Liver (tissue), 9 donors: ENCODE measurements around the gene PSMB10. TPM values are rescaled to one million over a fixed set of nuclear protein-coding genes. Genes with fewer than 3 reads are reported as not detected.

ENCODE experiments used
- DNase-seq: peaks from one replicate; pipeline ENCODE4 v3.0.0-alpha.2; 2017; ENCODE audit warnings: low spot score
- H3K27ac ChIP-seq, 2 donors: one replicate each; pipeline ENCODE4 v1.7.0; 2013; ENCODE audit warnings: inconsistent platforms in 2 of 2, low read length in 2 of 2, control low read depth in 1 of 2, low read depth in 1 of 2, mild to moderate bottlenecking in 1 of 2
- H3K27me3 ChIP-seq, 4 donors: one replicate each; pipeline versions ENCODE4 v1.6.1 to v1.7.0; 2013; ENCODE audit warnings: low read length in 3 of 4, inconsistent platforms in 1 of 4, mild to moderate bottlenecking in 1 of 4, moderate library complexity in 1 of 4; ENCODE audit not compliant: control insufficient read depth in 4 of 4, insufficient read depth in 4 of 4
- H3K36me3 ChIP-seq, 4 donors: one replicate each; pipeline versions ENCODE4 v1.6.1 to v1.7.0; 2013; ENCODE audit warnings: low read length in 3 of 4, mild to moderate bottlenecking in 3 of 4, low read depth in 1 of 4, moderate library complexity in 1 of 4; ENCODE audit not compliant: control insufficient read depth in 4 of 4, insufficient read depth in 3 of 4
- H3K4me1 ChIP-seq, 4 donors: one replicate each; pipeline versions ENCODE4 v1.6.1 to v1.7.0; 2013; ENCODE audit warnings: low read length in 3 of 4, mild to moderate bottlenecking in 3 of 4, moderate library complexity in 1 of 4; ENCODE audit not compliant: control insufficient read depth in 4 of 4, insufficient read depth in 4 of 4
- H3K4me3 ChIP-seq, 3 donors: one replicate each; pipeline versions ENCODE4 v1.6.1 to v1.7.0; 2013; ENCODE audit warnings: low read length in 3 of 3, control low read depth in 1 of 3, low read depth in 1 of 3, mild to moderate bottlenecking in 1 of 3
- H3K9ac ChIP-seq, 2 donors: one replicate each; pipeline ENCODE4 v1.7.0; 2013; ENCODE audit warnings: low read length in 2 of 2, mild to moderate bottlenecking in 2 of 2, moderate library complexity in 2 of 2, control low read depth in 1 of 2, low read depth in 1 of 2
- H3K9me3 ChIP-seq, 4 donors: one replicate each; pipeline versions ENCODE4 v1.6.1 to v1.7.0; 2013; ENCODE audit warnings: low read length in 3 of 4; ENCODE audit not compliant: control insufficient read depth in 4 of 4
- ATF3 ChIP-seq: IDR thresholded peaks from 2 replicates; pipeline ENCODE4 v1.6.1; 2016; ENCODE audit warnings: antibody characterized with exemption
- CTCF ChIP-seq: fragments of 150-350 bp; IDR thresholded peaks from 2 replicates; pipeline ENCODE4 v1.5.1; 2017; ENCODE audit warnings: improper control_type of control experiment, low read depth, low read length; ENCODE audit not compliant: missing input control
- EGR1 ChIP-seq, 2 donors: IDR thresholded peaks; 2 replicates each; pipeline ENCODE4 v1.6.1; 2016 to 2018; ENCODE audit warnings: antibody characterized with exemption in 2 of 2, low read depth in 2 of 2
- FOXA1 ChIP-seq: IDR thresholded peaks from 2 replicates; pipeline ENCODE4 v1.6.1; 2016; ENCODE audit warnings: antibody characterized with exemption
- FOXA2 ChIP-seq: IDR thresholded peaks from 2 replicates; pipeline ENCODE4 v1.6.1; 2016; ENCODE audit warnings: antibody characterized with exemption
- GABPA ChIP-seq, 2 donors: IDR thresholded peaks in 1 of 2; conservative IDR thresholded peaks in 1 of 2; 2 replicates each; pipeline ENCODE4 v1.6.1; 2016; ENCODE audit warnings: antibody characterized with exemption in 2 of 2, mild to moderate bottlenecking in 1 of 2, moderate library complexity in 1 of 2
- HNF4A ChIP-seq, 2 donors: conservative IDR thresholded peaks; 2 replicates each; pipeline ENCODE4 v1.6.1; 2016; ENCODE audit warnings: antibody characterized with exemption in 2 of 2, mild to moderate bottlenecking in 2 of 2
- HNF4G ChIP-seq: IDR thresholded peaks from 2 replicates; pipeline ENCODE4 v1.6.1; 2016; ENCODE audit warnings: antibody characterized with exemption
- JUND ChIP-seq, 2 donors: IDR thresholded peaks; 2 replicates each; pipeline ENCODE4 v1.6.1; 2016; ENCODE audit warnings: antibody characterized with exemption in 2 of 2
- MAX ChIP-seq: IDR thresholded peaks from 2 replicates; pipeline ENCODE4 v1.6.1; 2016; ENCODE audit warnings: antibody characterized with exemption
- NR2F2 ChIP-seq: IDR thresholded peaks from 2 replicates; pipeline ENCODE4 v1.6.1; 2016; ENCODE audit warnings: antibody characterized with exemption
- RAD21 ChIP-seq, 2 donors: IDR thresholded peaks; 2 replicates each; pipeline ENCODE4 v1.6.1; 2016; ENCODE audit warnings: antibody characterized with exemption in 2 of 2, mild to moderate bottlenecking in 2 of 2
- REST ChIP-seq: IDR thresholded peaks from 2 replicates; pipeline ENCODE4 v1.6.1; 2016; ENCODE audit warnings: antibody characterized with exemption, mild to moderate bottlenecking
- RXRA ChIP-seq, 2 donors: IDR thresholded peaks; 2 replicates each; pipeline ENCODE4 v1.6.1; 2017 to 2018; ENCODE audit warnings: antibody characterized with exemption in 2 of 2, mild to moderate bottlenecking in 1 of 2
- SP1 ChIP-seq: IDR thresholded peaks from 2 replicates; pipeline ENCODE4 v1.6.1; 2018; ENCODE audit warnings: antibody characterized with exemption, mild to moderate bottlenecking
- TAF1 ChIP-seq: conservative IDR thresholded peaks from 2 replicates; pipeline ENCODE4 v1.6.1; 2016; ENCODE audit warnings: antibody characterized with exemption, mild to moderate bottlenecking
- YY1 ChIP-seq: IDR thresholded peaks from 2 replicates; pipeline ENCODE4 v1.6.1; 2016; ENCODE audit warnings: antibody characterized with exemption, mild to moderate bottlenecking
- ZBTB33 ChIP-seq: IDR thresholded peaks from 2 replicates; pipeline ENCODE4 v1.6.1; 2016; ENCODE audit warnings: antibody characterized with exemption
- WGBS: extraction: QIAGEN DNeasy Blood & Tissue Kit; methylation state at CpG from one replicate; pipeline ENCODE4 v1.1.7; 2013; 5-methylcytosine and 5-hydroxymethylcytosine counted together
- polyA plus RNA-seq, 2 donors: library from polyadenylated mRNA; stranded (reverse) in 1 of 2; unstranded in 1 of 2; fragments of 200-250 nt in 1 of 2; fragments of >200 nt in 1 of 2; fragmentation: Nextera tagmentation in 1 of 2; extraction: Ambion mirVana in 1 of 2; gene quantifications; one replicate each; pipeline versions ENCODE4 v1.2.1 to v1.2.3, GENCODE V29; 2013 to 2015
- total RNA-seq, 2 donors: library from RNA; depleted of rRNA; stranded (reverse); fragments of >200 nt; gene quantifications; one replicate each; pipeline ENCODE4 v1.2.3, GENCODE V29; 2014
- donor health status: healthy.
- donor health status: healthy.
- donor health status: healthy.
- donor health status: healthy.
- donor health status: healthy.

The PSMB10 gene
- total and polyA plus RNA-seq, 4 donors, result 24.8 to 48.2 (median 32.3) TPM

- Histone ChIP-seq H3K27ac (peak overlapping the region; percentile 91 to 93), H3K4me1 (peaks cover 7 to 19% (median 16%) of the 10 kb centered on the region in 4 donors), H3K9ac (peak overlapping the region; percentile 75 to 90), H3K9me3 (no peaks in the 10 kb centered on the region), H3K4me3 (peak overlapping the region; percentile 85 to 93 (median 86)), H3K36me3 (no peaks in the 10 kb centered on the region), H3K27me3 (no peaks in the 10 kb centered on the region)
- DNase-seq, result no peak
- 13% methylated on average over 14 of the region's 14 CpGs for WGBS
- TF ChIP-seq ZBTB33, result no peak
Measured at GRCh38 chr16:67893743-67894399, 42.8 kb downstream of the PSMB10 start.

- Histone ChIP-seq H3K9ac (peak within 1 kb of the TSS; percentile 75 to 90), H3K9me3 (no peaks in the 10 kb centered on the region), H3K27ac (peak within 1 kb of the TSS; percentile 91 to 93), H3K4me1 (peaks cover 7 to 19% (median 16%) of the 10 kb centered on the region in 4 donors), H3K36me3 (no peaks in the 10 kb centered on the region), H3K4me3 (peak within 1 kb of the TSS; percentile 85 to 93 (median 86)), H3K27me3 (no peaks in the 10 kb centered on the region)
- TF ChIP-seq MAX (no peak), JUND (IDR thresholded peaks at IDR 0.05) (no peak), HNF4G (no peak), FOXA1 (no peak), REST (no peak), YY1 (peak; percentile 95), ATF3 (no peak), RXRA (IDR thresholded peaks at IDR 0.05) (no peak), HNF4A (conservative IDR thresholded peaks at IDR 0.05) (peak in 1 of 2 donors; percentile 36), SP1 (peak; percentile 52), ZBTB33 (peak; percentile 43), FOXA2 (no peak), NR2F2 (no peak), TAF1 (no peak), CTCF (no peak), RAD21 (IDR thresholded peaks at IDR 0.05) (peak; percentile 9 to 45), GABPA (IDR thresholded peaks at IDR 0.05 in 1 of 2, conservative IDR thresholded peaks at IDR 0.05 in 1 of 2) (peak in 1 of 2 donors; percentile 36), EGR1 (IDR thresholded peaks at IDR 0.05; ENCODE audit: low read depth in 2 of 2) (peak in 1 of 2 donors; percentile 27)
- under 1% methylated on average over 90 of the region's 90 CpGs for WGBS
- DNase-seq, result peak; percentile 99
Measured at GRCh38 chr16:67892899-67893742, 43.5 kb downstream of the PSMB10 start, which contains the start of gene PSKH1. PSKH1 (plus strand) TSS chr16:67893254; CDS start chr16:67908750, 15,496 bp downstream.
